GM23248 (cell line): Measurements from ENCODE around the gene TRIM23. TPM values are rescaled to one million over a fixed set of nuclear protein-coding genes. Genes with fewer than 3 reads are reported as not detected.
"Not testable (repeated sequence)": the region's sequence is repeated elsewhere in the genome, so short reads cannot be mapped to it uniquely, and the experiment has no call there.

Experiments
- DNase-seq: peaks from one replicate; pipeline ENCODE4 v3.0.0-alpha.2; 2015
- H2AFZ ChIP-seq: fragments of 200-600 bp; sonication (generic); 2 replicates; pipeline ENCODE4 v1.6.1; 2016; ENCODE audit warnings: antibody characterized with exemption
- H3F3A ChIP-seq: fragments of 200-600 bp; sonication (generic); 2 replicates; pipeline ENCODE4 v1.6.1; 2016; ENCODE audit warnings: mild to moderate bottlenecking, antibody characterized with exemption, mixed run types; ENCODE audit not compliant: insufficient read depth
- H3K27ac ChIP-seq: fragments of 200-600 bp; sonication (generic); 2 replicates; pipeline ENCODE4 v1.5.1; 2016; ENCODE audit warnings: mild to moderate bottlenecking
- H3K27me3 ChIP-seq: fragments of 200-600 bp; sonication (generic); replicated peaks from 2 replicates; pipeline ENCODE4 v1.6.1; 2016; ENCODE audit warnings: mild to moderate bottlenecking; ENCODE audit not compliant: insufficient read depth
- H3K36me3 ChIP-seq: fragments of 200-600 bp; sonication (generic); 2 replicates; pipeline ENCODE4 v1.6.1; 2016; ENCODE audit warnings: low read depth, mild to moderate bottlenecking
- H3K4me1 ChIP-seq: fragments of 200-600 bp; sonication (generic); 2 replicates; pipeline ENCODE4 v1.6.1; 2016; ENCODE audit warnings: mild to moderate bottlenecking; ENCODE audit not compliant: insufficient read depth
- H3K4me2 ChIP-seq: fragments of 200-600 bp; sonication (generic); one replicate; pipeline ENCODE4 v1.6.1; 2016; ENCODE audit warnings: mild to moderate bottlenecking; ENCODE audit not compliant: unreplicated experiment
- H3K4me3 ChIP-seq: fragments of 200-600 bp; sonication (generic); 2 replicates; pipeline ENCODE4 v1.5.1; 2016; ENCODE audit warnings: mild to moderate bottlenecking
- H3K79me2 ChIP-seq: fragments of 200-600 bp; sonication (generic); 2 replicates; pipeline ENCODE4 v1.6.1; 2016; ENCODE audit warnings: mild to moderate bottlenecking; ENCODE audit not compliant: insufficient read depth
- H3K9ac ChIP-seq: fragments of 200-600 bp; sonication (generic); 2 replicates; pipeline ENCODE4 v1.6.1; 2016; ENCODE audit warnings: mild to moderate bottlenecking
- H3K9me2 ChIP-seq: fragments of 200-600 bp; sonication (generic); 2 replicates; pipeline ENCODE4 v1.6.1; 2016; ENCODE audit warnings: mixed run types, mild to moderate bottlenecking, moderate library complexity; ENCODE audit not compliant: insufficient read depth
- H3K9me3 ChIP-seq: fragments of 200-600 bp; sonication (generic); one replicate; pipeline ENCODE4 v1.6.1; 2017; ENCODE audit warnings: low read depth
- H4K20me1 ChIP-seq: fragments of 200-600 bp; sonication (generic); 2 replicates; pipeline ENCODE4 v1.6.0; 2016; ENCODE audit not compliant: insufficient read depth
- EZH2 ChIP-seq: fragments of 200-600 bp; sonication (generic); IDR thresholded peaks from 2 replicates; pipeline ENCODE4 v1.6.1; 2018; ENCODE audit warnings: antibody characterized with exemption, mild to moderate bottlenecking; ENCODE audit not compliant: insufficient read depth, poor library complexity, severe bottlenecking
- EZH2phosphoT487 ChIP-seq: fragments of 200-600 bp; sonication (generic); IDR thresholded peaks from 2 replicates; pipeline ENCODE4 v1.6.1; 2018; ENCODE audit warnings: antibody characterized with exemption, moderate library complexity, mild to moderate bottlenecking, low read depth; ENCODE audit not compliant: insufficient read depth
- WGBS, 2 experiments: methylation state at CpG; one replicate each; pipeline ENCODE4 v1.1.6; 2015 to 2017; ENCODE audit warnings: low lambda C conversion rate in 2 of 2, low coverage in 1 of 2; ENCODE audit errors: missing lambda C conversion rate in 2 of 2; 5-methylcytosine and 5-hydroxymethylcytosine counted together
- in situ Hi-C: fragments of 300-500 bp; cut with MboI; formaldehyde crosslinking; loops from 2 replicates; pipeline ENCODE4 v1.15.0; 2020
- polyA plus RNA-seq: library from polyadenylated mRNA; unstranded; fragments of >200 nt; fragmentation: Nextera tagmentation; extraction: Ambion mirVana; gene quantifications from 2 replicates; pipeline ENCODE4 v1.2.1, GENCODE V29; 2016
- total RNA-seq: library from RNA; depleted of rRNA; stranded (reverse); fragments of >200 nt; shearing (Covaris generic); gene quantifications from 2 replicates; pipeline ENCODE4 v1.2.3, GENCODE V29; 2014

Gene TRIM23
- total and polyA plus RNA-seq, 2 experiments from 2014 or later = 2.7 to 19.1 TPM

DNA sequence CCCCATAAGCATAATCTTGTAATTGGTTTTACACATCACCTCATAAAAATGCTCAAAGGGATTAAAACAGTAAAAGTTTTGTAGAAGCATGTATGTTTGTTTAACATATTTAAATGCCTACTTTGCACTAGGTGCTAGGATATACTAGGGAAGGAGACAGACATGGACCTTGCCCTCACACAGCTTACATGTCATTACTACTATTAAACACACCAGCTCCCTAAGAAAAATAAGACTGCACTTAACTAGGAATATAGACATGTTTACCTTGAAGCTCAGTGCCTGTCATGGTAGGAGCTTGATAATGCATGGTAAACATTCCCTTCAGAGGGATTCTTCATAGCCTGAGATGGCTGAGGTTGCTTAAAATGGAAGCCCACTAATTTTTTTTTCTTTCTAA is 6.8 kb upstream of the TRIM23 start:
- Histone ChIP-seq H3K9me2 (no peaks in the 10 kb centered on the region), H3K27me3 (no peaks in the 10 kb centered on the region), H2AFZ (no peak overlapping the region), H3K4me2 (no peak overlapping the region), H3K9ac (no peak overlapping the region), H3F3A (peaks cover 1% of the 10 kb centered on the region), H3K36me3 (peaks cover 9% of the 10 kb centered on the region; the same call in 1 of the 2 replicates), H3K79me2 (peaks cover 66% of the 10 kb centered on the region), H3K9me3 (no peaks in the 10 kb centered on the region), H3K27ac (no peak overlapping the region), H4K20me1 (no peaks in the 10 kb centered on the region), H3K4me1 (peaks cover 3% of the 10 kb centered on the region), H3K4me3 (no peak overlapping the region)
- in situ Hi-C loops = no loop called here
- DNase-seq = no peak
- no peak for TF ChIP-seq EZH2
- TF ChIP-seq EZH2phosphoT487 = no peak

DNA sequence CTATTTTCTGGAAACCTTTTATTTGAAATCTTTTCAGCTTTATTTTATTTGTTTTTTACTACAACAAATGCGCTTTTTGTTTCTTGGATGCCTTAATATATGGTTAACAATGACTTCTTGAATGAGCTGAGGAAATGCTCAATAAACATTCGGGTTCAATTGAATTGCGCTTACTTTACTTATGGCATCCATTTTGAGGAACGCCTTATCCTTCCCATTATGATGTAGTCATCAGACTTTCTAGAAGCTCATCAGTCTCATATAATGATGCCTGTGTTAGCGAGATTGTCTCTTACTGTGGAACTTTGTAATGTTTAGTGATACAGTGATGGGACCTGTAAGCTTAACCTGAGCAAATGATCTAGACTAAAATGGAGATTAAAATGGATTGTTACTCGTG is 1.6 kb upstream of the TRIM23 start:
- peak; percentile 7 for DNase-seq
- Histone ChIP-seq H3K9ac (peak overlapping the region; percentile 90), H3K4me1 (peaks cover 22% of the 10 kb centered on the region), H3K36me3 (peaks cover 9% of the 10 kb centered on the region; the same call in 1 of the 2 replicates), H3K4me2 (peak overlapping the region; percentile 100), H3K9me2 (no peaks in the 10 kb centered on the region), H3K79me2 (peaks cover 91% of the 10 kb centered on the region), H3K4me3 (peak overlapping the region; percentile 96), H3K27ac (peak overlapping the region; percentile 85), H4K20me1 (no peaks in the 10 kb centered on the region), H3K27me3 (no peaks in the 10 kb centered on the region), H3K9me3 (no peaks in the 10 kb centered on the region), H3F3A (peaks cover 14% of the 10 kb centered on the region), H2AFZ (peak overlapping the region; percentile 99)
- in situ Hi-C loops = no loop called here
- TF ChIP-seq EZH2phosphoT487 (no peak), EZH2 (no peak)
- WGBS, 2 experiments = 46 to 50% methylated on average over 6 of the region's 6 CpGs

DNA sequence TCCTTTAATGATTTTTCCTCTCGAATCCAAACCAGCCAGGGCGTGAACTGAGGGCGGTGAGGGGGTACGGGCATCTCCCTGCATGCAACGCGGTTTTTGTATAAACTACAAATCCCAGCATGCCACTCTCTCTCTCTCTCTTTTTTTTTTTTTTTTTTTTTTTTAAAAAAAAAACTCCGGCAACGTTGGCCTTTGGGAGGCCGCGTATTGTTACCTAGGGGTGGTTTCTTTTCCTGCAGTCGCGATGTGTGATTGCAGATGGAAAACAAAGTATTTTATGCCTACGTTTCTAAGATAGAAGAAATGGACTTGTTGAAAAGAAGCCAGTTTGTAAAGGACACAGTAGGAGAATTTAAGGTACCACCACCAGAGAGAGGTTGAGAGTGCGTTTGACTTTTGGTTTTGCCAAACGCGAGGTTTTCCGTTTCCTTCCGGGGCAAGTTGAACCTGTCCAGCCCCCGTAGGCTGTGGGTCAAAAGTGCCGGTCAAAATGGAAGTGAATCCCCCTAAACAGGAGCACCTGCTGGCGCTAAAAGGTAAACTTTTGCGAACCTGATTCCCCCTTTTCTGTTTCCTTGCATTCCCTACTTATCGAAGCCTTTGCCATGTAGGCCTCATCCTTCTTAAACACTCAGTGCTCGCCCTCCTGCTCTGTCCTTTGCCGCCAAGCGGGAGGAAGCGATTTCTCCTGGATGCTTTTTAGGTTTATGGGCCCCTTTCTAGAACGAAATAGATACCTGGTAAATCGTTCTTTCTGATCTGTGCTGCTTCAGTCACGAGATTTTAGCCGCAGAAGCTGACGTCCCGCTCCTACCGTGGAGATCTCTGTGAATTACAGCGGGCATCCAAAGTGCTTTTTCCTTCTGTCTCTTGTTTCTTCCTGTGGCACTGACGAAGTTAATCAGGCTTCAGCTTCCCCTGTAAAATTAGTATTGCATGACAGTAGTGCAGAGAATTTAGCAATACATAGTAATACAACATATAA is 730 bp upstream of the TRIM23 start, which contains the start of the genes SHLD3 and TRAPPC13:
Gene SHLD3 (plus strand): TSS at position 457 of the 985 bp plus-strand sequence. CDS start 4,561 bp downstream, outside the sequence.
Gene TRAPPC13 (plus strand): TSS at position 457 of the 985 bp plus-strand sequence. CDS start 34 bp downstream, at position 491.
- 1% methylated on average over 36 of the region's 36 CpGs for WGBS, 2 experiments
- Histone ChIP-seq H3K4me3 (peak within 1 kb of the TSS; percentile 96), H3K9me2 (no peaks in the 10 kb centered on the region), H3K36me3 (peaks cover 6% of the 10 kb centered on the region), H3K4me2 (peak within 1 kb of the TSS; percentile 100), H3K27ac (peak within 1 kb of the TSS; percentile 85), H3K4me1 (peaks cover 26% of the 10 kb centered on the region), H3K27me3 (no peaks in the 10 kb centered on the region), H3K9ac (peak within 1 kb of the TSS; percentile 90), H2AFZ (peak within 1 kb of the TSS; percentile 99), H4K20me1 (no peaks in the 10 kb centered on the region), H3K9me3 (no peaks in the 10 kb centered on the region), H3K79me2 (peaks cover 91% of the 10 kb centered on the region), H3F3A (peaks cover 14% of the 10 kb centered on the region)
- no peak for TF ChIP-seq EZH2
- TF ChIP-seq EZH2phosphoT487 = no peak
- DNase-seq = peak; percentile 94
- in situ Hi-C loops = no loop called here

DNA sequence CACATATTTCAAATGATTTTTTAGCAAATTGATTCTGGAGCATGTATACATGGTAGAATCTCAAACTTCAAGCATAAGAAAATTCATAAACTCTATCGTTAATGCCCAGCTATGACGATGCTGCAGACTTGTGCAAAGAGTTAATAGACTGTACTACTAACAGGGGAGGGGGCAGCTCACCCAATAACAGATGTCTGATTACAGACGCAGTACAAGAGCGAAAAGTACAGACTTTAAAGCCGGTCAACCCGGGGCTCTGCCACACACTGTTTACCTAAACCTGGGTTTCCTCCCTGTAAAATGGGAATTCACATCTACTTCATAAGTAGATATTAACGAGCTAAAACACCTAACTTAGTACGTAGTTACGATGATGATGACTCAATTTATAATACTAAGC is 651 bp downstream of the TRIM23 start:
- Histone ChIP-seq H2AFZ (peak overlapping the region; percentile 99), H3K79me2 (peaks cover 91% of the 10 kb centered on the region), H3K9me2 (no peaks in the 10 kb centered on the region), H3F3A (peaks cover 14% of the 10 kb centered on the region), H3K9ac (peak overlapping the region; percentile 90), H3K36me3 (no peaks in the 10 kb centered on the region; the same call in none of the 2 replicates), H3K27me3 (no peaks in the 10 kb centered on the region), H3K9me3 (no peaks in the 10 kb centered on the region), H3K27ac (peak overlapping the region; percentile 85), H3K4me3 (peak overlapping the region; percentile 96), H4K20me1 (peaks cover 6% of the 10 kb centered on the region; the same call in 1 of the 2 replicates), H3K4me1 (peaks cover 30% of the 10 kb centered on the region), H3K4me2 (peak overlapping the region; percentile 100)
- in situ Hi-C loops = no loop called here
- WGBS, 2 experiments = 16 to 19% methylated on average over 9 of the region's 9 CpGs
- no peak for DNase-seq
- no peak for TF ChIP-seq EZH2phosphoT487
- no peak for TF ChIP-seq EZH2

DNA sequence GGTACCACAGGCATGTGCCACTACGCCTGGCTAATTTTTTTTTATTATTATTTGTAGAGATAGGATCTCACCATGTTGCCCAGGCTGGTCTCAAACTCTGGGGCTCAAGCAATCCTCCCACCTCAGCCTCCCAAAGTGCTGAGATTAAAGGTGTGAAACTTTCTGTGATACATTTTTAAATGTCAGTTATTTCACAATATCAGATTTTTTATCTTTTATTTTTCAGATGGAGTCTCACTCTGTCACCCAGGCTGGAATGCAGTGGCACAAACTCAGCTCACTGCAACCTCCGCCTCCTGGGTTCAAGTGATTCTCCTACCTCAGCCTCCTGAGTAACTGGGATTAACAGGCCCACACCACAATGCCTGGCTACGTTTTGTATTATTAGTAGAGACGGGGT is 2.2 kb downstream of the TRIM23 start:
- H3K9me3 ChIP-seq, H3K9ac ChIP-seq, H3K27me3 ChIP-seq, DNase-seq, H3K9me2 ChIP-seq, H3K36me3 ChIP-seq, H2AFZ ChIP-seq, H3K27ac ChIP-seq, H4K20me1 ChIP-seq, in situ Hi-C loops: not testable (repeated sequence)
- H3K79me2 ChIP-seq = peaks cover 91% of the 10 kb centered on the region
- WGBS, 2 experiments = 91 to 92% methylated on average over 4 of the region's 4 CpGs
- peaks cover 30% of the 10 kb centered on the region for H3K4me1 ChIP-seq
- peak overlapping the region; percentile 96; the same call in 1 of the 2 replicates for H3K4me3 ChIP-seq
- H3F3A ChIP-seq = peaks cover 14% of the 10 kb centered on the region
- H3K4me2 ChIP-seq = peak overlapping the region; percentile 100
